ENCODE data around the gene ACTN1.
A peak's percentile ranks its signal among the peaks of the same experiment; 100 is the strongest.

Gene ACTN1

GRCh38 chr14:68922201-68922621 lies 56.9 kb downstream of the ACTN1 start:
- H3K4me3 Mint-ChIP-seq, result no peak overlapping the region
- no peaks in the 10 kb centered on the region for H3K4me1 Mint-ChIP-seq
- DNase-seq (no peak), ATAC-seq (replicated peaks) (no peak)
- peaks cover 14 to 16% of the 10 kb centered on the region in 2 donors for H3K9me3 Mint-ChIP-seq
- peaks cover 0 to 3% of the 10 kb centered on the region in 2 donors for H3K36me3 Mint-ChIP-seq
- H3K27me3 Mint-ChIP-seq, result peaks cover 0 to 5% of the 10 kb centered on the region in 2 donors
- no peak overlapping the region for H3K27ac Mint-ChIP-seq

GRCh38 chr14:68921666-68922065 lies 57.4 kb downstream of the ACTN1 start:
- Mint-ChIP-seq H3K36me3 (peaks cover 0 to 3% of the 10 kb centered on the region in 2 donors), H3K27ac (no peak overlapping the region), H3K4me1 (no peaks in the 10 kb centered on the region)

GRCh38 chr14:68921049-68921448 lies 58.1 kb downstream of the ACTN1 start:
- Mint-ChIP-seq H3K9me3 (peaks cover 10% of the 10 kb centered on the region in 2 donors), H3K4me1 (no peaks in the 10 kb centered on the region), H3K36me3 (no peaks in the 10 kb centered on the region), H3K27me3 (peaks cover 0 to 5% of the 10 kb centered on the region in 2 donors), H3K4me3 (no peak overlapping the region), H3K27ac (no peak overlapping the region)
- DNase-seq (no peak), ATAC-seq (replicated peaks) (no peak)

More at GRCh38 chr14:68921666-68922065, 57.4 kb downstream of the ACTN1 start:
- Mint-ChIP-seq H3K4me3 (no peak overlapping the region), H3K9me3 (peaks cover 13 to 15% of the 10 kb centered on the region in 2 donors), H3K27me3 (peaks cover 0 to 5% of the 10 kb centered on the region in 2 donors)
- no peak for DNase-seq
- no peak for ATAC-seq (replicated peaks)

DNA sequence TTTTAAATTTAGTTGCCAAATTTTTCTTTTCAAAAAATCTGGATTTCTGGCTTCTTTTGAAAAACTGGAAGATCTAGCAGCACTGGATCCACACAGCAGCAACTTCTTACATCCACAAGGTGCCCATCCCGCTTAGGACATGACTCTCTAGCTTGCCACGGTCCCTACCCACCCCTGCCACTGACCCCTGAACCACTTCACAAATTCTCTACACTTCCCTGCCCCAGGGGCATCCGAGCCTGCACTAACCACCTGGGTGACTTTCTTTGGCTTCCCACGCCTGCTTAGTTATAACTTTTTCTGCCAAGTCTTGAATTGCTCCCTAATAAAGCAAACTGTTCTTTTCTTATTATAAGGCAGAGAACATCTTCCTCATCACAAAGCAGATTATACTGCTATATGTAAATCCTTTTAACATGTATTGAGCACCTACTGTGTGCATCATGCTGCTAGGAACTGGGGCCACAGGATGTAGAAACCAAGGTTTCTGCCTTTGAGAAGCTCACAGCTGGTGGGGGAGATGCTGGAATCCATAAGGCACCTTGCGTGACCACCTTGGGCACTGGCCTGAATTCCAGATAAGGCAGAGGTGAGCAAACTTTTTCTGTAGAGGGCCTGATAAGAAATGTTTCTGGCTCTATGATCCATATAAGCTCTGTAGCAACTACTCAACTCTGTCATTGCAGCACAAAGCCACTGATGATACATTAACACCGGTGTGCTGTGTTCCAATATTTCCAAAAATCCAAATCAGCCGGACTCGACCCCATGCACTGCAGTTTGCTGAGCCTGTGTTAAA lies 59.8 kb downstream of the ACTN1 start:
- peaks cover 5% of the 10 kb centered on the region in 2 donors for H3K9me3 Mint-ChIP-seq
- no peaks in the 10 kb centered on the region for H3K4me1 Mint-ChIP-seq
- no peak overlapping the region for H3K4me3 Mint-ChIP-seq
- no peak for DNase-seq
- peaks cover 0 to 5% of the 10 kb centered on the region in 2 donors for H3K27me3 Mint-ChIP-seq
- no peaks in the 10 kb centered on the region for H3K36me3 Mint-ChIP-seq
- no peak overlapping the region for H3K27ac Mint-ChIP-seq
- ATAC-seq (replicated peaks), result no peak

DNA sequence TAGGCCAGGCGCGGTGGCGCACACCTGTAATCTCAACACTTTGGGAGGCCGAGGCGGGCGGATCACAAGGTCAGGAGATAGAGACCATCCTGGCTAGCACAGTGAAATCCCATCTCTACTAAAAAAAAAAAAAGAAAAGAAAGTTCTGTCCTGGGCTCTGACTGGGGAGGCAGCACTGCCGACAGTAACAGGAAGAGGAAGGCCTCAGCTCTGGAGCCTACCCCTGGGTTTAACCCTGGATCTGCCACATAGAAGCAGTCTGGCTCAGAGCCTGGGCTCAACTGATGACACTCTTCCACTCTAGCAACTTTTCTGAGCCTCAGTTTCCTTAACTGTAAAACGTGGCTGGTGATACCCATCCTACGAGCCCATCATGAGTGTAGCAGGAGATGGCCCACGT lies 60.5 kb downstream of the ACTN1 start:
- Mint-ChIP-seq H3K9me3 (peaks cover 4 to 5% of the 10 kb centered on the region in 2 donors), H3K4me3 (no peak overlapping the region), H3K27ac (no peak overlapping the region), H3K36me3 (no peaks in the 10 kb centered on the region), H3K27me3 (peaks cover 0 to 5% of the 10 kb centered on the region in 2 donors), H3K4me1 (no peaks in the 10 kb centered on the region)
- DNase-seq (no peak), ATAC-seq (replicated peaks) (no peak)

DNA sequence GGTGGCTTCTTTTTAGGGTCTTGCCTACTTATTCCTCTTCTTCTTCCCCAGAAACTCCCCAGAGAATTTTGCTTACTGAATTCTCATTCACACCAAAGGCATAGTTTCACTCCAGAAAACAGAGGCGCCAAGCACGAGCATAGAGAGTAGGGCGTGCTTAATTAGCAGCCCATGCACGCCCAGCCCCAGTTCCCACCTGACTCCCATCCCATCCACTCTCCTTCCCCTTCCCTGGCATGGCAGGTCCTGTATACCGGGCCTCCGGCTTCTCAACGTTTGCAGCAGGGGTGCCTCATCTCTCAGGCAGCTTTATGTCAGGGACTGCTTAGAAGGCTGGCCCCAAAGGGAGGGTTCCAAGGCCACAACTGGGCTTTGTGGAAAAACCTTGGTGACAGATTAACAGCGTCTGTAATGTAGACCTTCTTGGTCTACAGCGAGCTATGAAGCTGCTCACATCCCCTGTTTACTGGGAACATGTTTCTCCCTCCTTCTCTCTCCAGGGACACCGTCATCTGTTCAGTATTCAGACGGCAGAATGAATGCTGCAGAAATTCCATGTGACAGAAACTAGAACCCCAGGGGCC lies 62.7 kb downstream of the ACTN1 start:
- peaks cover 0 to 3% of the 10 kb centered on the region in 2 donors for H3K4me1 Mint-ChIP-seq
- peak overlapping the region; percentile 21 for H3K27ac Mint-ChIP-seq
- no peaks in the 10 kb centered on the region for H3K27me3 Mint-ChIP-seq
- no peak overlapping the region for H3K4me3 Mint-ChIP-seq
- no peaks in the 10 kb centered on the region for H3K36me3 Mint-ChIP-seq
- peaks cover 4 to 5% of the 10 kb centered on the region in 2 donors for H3K9me3 Mint-ChIP-seq
- DNase-seq, result no peak
- ATAC-seq (replicated peaks), result no peak

- Mint-ChIP-seq H3K27ac (no peak overlapping the region), H3K9me3 (peaks cover 4 to 8% of the 10 kb centered on the region in 2 donors), H3K4me1 (peaks cover 3 to 16% of the 10 kb centered on the region in 2 donors), H3K4me3 (no peak overlapping the region), H3K36me3 (no peaks in the 10 kb centered on the region), H3K27me3 (no peaks in the 10 kb centered on the region)
- no peak for DNase-seq
- no peak for ATAC-seq (replicated peaks)
These were observed 65.6 kb downstream of the ACTN1 start for GRCh38 chr14:68913516-68913915.

- Mint-ChIP-seq H3K4me3 (no peak overlapping the region), H3K9me3 (peaks cover 4 to 8% of the 10 kb centered on the region in 2 donors), H3K36me3 (no peaks in the 10 kb centered on the region), H3K27ac (no peak overlapping the region), H3K4me1 (peaks cover 3 to 16% of the 10 kb centered on the region in 2 donors), H3K27me3 (no peaks in the 10 kb centered on the region)
- peak; percentile 51 for DNase-seq
- ATAC-seq (replicated peaks), result peak; percentile 91 to 95
These were observed 67.4 kb downstream of the ACTN1 start for GRCh38 chr14:68911594-68912227.

DNA sequence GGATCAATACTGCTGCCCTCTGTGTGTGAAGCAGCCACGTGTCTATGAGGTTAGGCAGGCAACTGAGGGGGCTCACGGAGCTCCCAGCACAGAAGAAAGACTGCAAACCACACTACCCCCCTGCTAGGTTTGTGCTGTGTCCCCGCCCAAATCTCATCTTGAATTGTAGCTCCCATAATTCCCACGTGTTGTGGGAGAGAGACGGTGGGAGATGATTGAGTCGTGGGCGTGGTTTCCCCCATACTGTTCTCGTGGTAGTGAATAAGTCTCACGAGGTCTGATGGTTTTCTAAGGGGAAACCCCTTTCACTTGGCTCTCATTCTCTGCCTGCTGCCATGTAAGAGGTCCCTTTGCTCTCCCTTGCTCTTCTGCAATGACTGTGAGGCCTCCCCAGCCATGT lies 68.6 kb downstream of the ACTN1 start:
- Mint-ChIP-seq H3K4me1 (peaks cover 3 to 16% of the 10 kb centered on the region in 2 donors), H3K36me3 (no peaks in the 10 kb centered on the region), H3K27ac (no peak overlapping the region), H3K27me3 (no peaks in the 10 kb centered on the region), H3K9me3 (peaks cover 4 to 8% of the 10 kb centered on the region in 2 donors), H3K4me3 (no peak overlapping the region)
- ATAC-seq (replicated peaks) (peak; percentile 56 to 58), DNase-seq (no peak)

GRCh38 chr14:68908803-68909202 lies 70.3 kb downstream of the ACTN1 start:
- ATAC-seq (replicated peaks) (no peak), DNase-seq (no peak)
- Mint-ChIP-seq H3K4me3 (no peak overlapping the region), H3K9me3 (peaks cover 0 to 3% of the 10 kb centered on the region in 2 donors), H3K4me1 (peaks cover 3 to 16% of the 10 kb centered on the region in 2 donors), H3K36me3 (no peaks in the 10 kb centered on the region), H3K27me3 (no peaks in the 10 kb centered on the region), H3K27ac (no peak overlapping the region)

DNA sequence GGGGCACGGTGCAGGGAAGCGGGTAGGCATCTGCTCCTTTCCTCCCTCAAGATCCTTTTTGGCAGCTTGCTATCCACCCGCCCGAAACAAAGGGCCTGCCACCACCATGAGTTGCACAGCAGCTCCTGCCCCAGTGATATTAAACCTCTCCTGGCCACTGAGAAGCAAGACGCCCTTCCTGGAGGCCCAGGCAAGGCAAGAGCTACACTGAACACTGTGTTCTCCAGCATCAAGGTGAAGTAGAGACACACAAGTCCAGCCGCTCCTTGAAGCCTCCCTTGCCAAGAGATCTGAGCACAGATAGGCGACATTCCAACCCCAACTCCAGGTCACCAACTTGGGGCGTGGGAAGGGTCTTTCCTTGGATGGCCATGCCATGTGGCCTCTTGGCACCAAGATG lies 70.9 kb downstream of the ACTN1 start:
- Mint-ChIP-seq H3K9me3 (peaks cover 0 to 3% of the 10 kb centered on the region in 2 donors), H3K27ac (no peak overlapping the region)
- no peak for DNase-seq

GRCh38 chr14:68906439-68906838 lies 72.7 kb downstream of the ACTN1 start:
- Mint-ChIP-seq H3K27me3 (peaks cover 0 to 6% of the 10 kb centered on the region in 2 donors), H3K36me3 (no peaks in the 10 kb centered on the region), H3K4me3 (no peak overlapping the region), H3K9me3 (peaks cover 0 to 3% of the 10 kb centered on the region in 2 donors), H3K27ac (no peak overlapping the region), H3K4me1 (peaks cover 3 to 13% of the 10 kb centered on the region in 2 donors)
- DNase-seq (no peak), ATAC-seq (replicated peaks) (no peak)

More for the DNA sequence above, 70.9 kb downstream of the ACTN1 start:
- Mint-ChIP-seq H3K36me3 (no peaks in the 10 kb centered on the region), H3K27me3 (no peaks in the 10 kb centered on the region), H3K4me1 (peaks cover 3 to 16% of the 10 kb centered on the region in 2 donors), H3K4me3 (no peak overlapping the region)
- no peak for ATAC-seq (replicated peaks)

DNA sequence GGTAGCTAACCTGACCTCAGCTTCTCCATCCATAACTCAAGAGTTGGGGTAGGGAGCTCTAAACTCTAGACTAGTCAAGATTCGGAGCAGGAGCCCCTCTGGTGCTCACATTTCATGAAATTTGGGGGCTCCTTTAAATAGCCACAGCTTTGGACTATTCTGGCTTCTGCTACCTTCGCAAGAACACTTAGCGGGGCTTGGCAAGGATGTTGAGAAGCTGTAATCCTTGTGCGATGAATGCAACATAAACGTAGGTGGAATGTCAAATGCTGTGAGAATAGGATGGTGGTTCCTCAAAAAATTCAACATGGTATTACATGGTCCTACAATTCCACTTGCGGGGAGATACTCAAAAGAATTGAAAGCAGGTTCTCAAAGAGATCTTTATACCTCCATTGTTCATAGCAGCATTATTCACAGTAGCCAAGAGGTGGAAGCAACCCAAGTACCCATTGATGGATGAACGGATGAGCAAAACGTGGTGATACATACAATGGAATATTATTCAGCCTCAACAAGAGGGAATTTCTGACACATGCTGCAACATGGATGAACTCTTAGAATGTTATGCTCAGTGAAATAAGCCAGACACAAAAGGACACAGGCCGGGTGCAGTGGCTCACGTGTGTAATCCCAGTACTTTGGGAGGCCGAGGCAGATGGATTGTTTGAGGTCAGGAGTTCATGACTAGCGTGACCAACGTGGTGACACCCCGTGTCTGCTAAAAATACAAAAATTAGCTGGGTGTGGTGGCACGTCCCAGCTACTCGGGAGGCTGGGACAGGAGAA lies 73.8 kb downstream of the ACTN1 start:
- H3K27ac Mint-ChIP-seq, result no peak overlapping the region
- H3K36me3 Mint-ChIP-seq, result no peaks in the 10 kb centered on the region
- no peak overlapping the region for H3K4me3 Mint-ChIP-seq
- peaks cover 7 to 11% of the 10 kb centered on the region in 2 donors for H3K27me3 Mint-ChIP-seq
- DNase-seq (no peak), ATAC-seq (replicated peaks) (no peak)
- peaks cover 0 to 1% of the 10 kb centered on the region in 2 donors for H3K4me1 Mint-ChIP-seq
- H3K9me3 Mint-ChIP-seq, result no peaks in the 10 kb centered on the region

DNA sequence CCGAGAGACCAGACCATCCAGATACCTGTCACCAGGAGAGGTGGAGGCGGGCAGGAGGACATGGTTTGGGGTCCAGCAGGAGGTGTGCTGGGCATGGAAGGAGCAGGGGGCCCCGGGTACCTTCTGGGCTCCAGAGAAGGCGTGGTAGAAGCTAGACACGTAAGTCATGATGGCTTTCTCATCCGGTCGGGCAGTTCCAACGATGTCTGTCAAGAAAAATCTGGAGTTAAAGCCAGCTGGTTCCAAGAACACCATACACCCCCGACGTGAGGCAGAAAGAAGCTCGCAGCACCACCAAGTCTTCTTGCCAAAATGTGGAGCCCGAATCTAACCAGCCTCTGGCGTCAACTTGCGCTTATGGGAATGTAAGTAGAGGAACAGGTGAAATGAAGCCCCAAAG lies 76.7 kb downstream of the ACTN1 start:
- Mint-ChIP-seq H3K9me3 (no peaks in the 10 kb centered on the region), H3K36me3 (no peaks in the 10 kb centered on the region), H3K4me3 (no peak overlapping the region), H3K27me3 (peaks cover 27 to 35% of the 10 kb centered on the region in 2 donors), H3K27ac (no peak overlapping the region), H3K4me1 (peaks cover 11% of the 10 kb centered on the region in 2 donors)
- ATAC-seq (replicated peaks) (no peak), DNase-seq (no peak)

All from stimulated activated naive B cell treated with anti-CD40 and anti-IgM and Interleukin-4, amounts not matched to agents 10 μg/mL and 1 μg/mL and 100 μg/mL, for 72 hours (primary cell).